Retinal pigment epithelial cell (primary cell): ENCODE data around the gene PDE4B.

ENCODE experiments used
- DNase-seq: peaks from one replicate; pipeline ENCODE4 v3.0.0-alpha.2; 2010; ENCODE audit warnings: low read depth
- H3K4me3 ChIP-seq: 2 replicates; pipeline ENCODE4 v1.5.1; 2011; ENCODE audit warnings: mild to moderate bottlenecking, low read length, control low read depth, moderate library complexity
- TF ChIP-seq, protein P1 (sequence below): conservative IDR thresholded peaks from 2 replicates; pipeline ENCODE4 v1.5.1; 2011; ENCODE audit warnings: low read depth, low read length, control low read depth, inconsistent platforms

PDE4B gene

DNA sequence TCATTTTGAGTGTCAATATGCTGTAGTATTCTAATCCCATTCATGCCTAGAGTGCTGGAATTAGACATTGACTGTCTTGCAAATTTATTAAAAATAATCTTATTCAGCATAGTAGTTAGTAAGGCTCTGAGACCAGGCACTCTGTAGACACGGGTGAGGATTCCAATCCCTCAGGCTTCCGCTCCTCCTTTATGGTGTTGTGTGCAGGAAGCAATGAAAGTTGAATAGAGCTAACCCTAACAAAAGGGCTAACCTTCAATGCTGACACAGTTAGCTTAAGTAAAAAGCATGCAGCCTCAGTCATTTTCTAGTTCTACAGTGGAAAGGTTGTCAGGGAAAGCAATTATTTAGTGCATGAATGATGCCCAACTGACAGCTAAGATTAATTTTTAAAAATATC, 541.6 kb downstream of the PDE4B start:
- TF ChIP-seq, protein P1, sequence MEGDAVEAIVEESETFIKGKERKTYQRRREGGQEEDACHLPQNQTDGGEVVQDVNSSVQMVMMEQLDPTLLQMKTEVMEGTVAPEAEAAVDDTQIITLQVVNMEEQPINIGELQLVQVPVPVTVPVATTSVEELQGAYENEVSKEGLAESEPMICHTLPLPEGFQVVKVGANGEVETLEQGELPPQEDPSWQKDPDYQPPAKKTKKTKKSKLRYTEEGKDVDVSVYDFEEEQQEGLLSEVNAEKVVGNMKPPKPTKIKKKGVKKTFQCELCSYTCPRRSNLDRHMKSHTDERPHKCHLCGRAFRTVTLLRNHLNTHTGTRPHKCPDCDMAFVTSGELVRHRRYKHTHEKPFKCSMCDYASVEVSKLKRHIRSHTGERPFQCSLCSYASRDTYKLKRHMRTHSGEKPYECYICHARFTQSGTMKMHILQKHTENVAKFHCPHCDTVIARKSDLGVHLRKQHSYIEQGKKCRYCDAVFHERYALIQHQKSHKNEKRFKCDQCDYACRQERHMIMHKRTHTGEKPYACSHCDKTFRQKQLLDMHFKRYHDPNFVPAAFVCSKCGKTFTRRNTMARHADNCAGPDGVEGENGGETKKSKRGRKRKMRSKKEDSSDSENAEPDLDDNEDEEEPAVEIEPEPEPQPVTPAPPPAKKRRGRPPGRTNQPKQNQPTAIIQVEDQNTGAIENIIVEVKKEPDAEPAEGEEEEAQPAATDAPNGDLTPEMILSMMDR: no peak
- no peak for DNase-seq
- H3K4me3 ChIP-seq: peak overlapping the region; percentile 65

DNA sequence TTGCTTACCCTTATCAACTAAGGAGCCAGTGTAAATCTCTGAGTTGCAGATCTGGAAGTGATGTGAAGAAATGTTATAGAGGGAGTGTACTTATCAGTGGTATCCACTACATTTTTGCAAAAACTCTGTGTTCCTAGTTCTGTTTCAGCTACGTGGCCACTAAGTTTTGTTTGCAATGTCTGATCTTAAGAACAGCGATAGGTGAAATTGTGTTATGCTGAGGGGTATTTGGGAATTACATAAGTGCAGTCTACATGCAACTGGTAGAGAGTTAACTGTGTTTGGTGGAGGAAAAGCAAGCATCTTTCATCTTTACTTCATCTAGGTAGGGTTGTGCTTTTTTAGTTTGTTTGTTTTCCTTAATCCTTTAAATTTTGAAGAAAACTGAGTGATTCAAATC, 542.4 kb downstream of the PDE4B start:
- H3K4me3 ChIP-seq: no peak overlapping the region
- no peak for DNase-seq
- TF ChIP-seq, protein P1: no peak

DNA sequence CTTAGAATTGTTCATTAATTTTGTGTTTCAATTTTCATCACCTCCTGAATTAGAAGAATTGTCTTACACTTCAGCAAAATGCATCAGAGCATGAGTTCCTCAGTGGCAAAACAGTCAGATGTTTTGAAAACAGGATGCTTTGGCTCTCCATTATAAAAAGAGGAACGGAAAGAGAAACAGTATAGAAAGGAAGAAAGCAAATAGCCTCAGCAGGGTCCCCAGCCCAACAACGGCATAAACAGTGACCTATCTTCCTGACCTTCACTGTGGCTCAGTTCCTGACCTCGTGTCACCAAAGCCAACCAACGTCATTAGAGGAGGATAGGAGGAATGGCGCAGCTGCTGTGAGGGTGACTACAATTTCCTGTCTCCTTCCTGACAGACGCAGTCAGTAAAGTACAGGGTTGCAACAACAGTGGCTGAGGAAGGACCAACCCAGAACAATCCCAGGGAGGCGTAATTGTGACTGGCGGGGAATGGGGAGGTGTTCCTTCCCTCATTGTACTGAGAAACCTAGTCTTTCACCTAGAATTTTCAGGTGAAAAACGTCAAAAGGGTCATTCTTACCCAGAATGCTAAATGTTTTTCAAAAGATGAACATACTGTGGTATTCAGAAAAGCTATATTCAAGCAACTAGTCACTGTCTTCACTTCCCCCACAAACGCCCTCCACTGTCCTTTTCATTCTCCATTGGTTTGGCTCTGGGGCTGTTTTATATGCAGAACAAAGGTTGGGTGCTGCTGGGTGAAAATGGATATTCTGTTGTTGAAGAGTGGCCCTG, 543.4 kb downstream of the PDE4B start:
- no peak overlapping the region for H3K4me3 ChIP-seq
- TF ChIP-seq, protein P1: no peak
- no peak for DNase-seq

DNA sequence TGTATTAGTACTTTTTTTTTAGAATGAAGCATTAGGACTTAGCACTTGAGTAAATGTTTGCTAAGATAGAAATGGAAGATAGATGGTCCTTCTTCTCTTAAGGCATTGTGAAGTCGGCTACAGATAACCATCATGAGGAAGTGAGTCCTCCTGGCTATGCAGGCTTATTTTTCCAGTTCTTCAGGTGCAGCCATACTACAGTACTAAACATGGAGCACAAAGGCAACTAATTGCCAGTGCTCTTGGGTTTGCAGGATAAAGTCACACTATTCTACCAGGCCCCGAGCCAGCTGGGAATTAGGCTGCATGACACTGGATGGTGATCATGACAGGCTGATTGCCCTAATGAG, 543.9 kb downstream of the PDE4B start:
- DNase-seq: no peak
- no peak overlapping the region for H3K4me3 ChIP-seq
- TF ChIP-seq, protein P1: no peak

DNA sequence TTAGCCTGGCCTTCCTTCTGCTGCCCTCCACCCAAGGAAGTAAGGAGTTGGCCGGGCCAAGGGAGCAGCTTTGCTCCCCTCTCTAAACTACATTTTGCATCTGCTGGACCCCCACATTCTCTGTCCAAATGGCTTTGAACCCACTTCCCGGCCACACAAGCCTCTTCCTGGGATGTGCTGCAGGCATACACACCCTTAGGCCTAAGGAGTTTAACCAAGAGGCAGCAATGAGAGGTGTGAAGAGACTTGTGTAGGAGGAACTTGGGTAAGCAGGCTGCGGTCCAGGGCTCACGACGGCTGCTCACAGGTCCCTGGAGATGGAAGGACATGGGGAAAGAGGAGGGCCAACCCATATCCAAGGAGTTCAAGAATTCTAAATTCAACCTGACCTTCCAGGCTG, 544.6 kb downstream of the PDE4B start:
- DNase-seq: no peak
- no peak overlapping the region for H3K4me3 ChIP-seq
- TF ChIP-seq, protein P1: no peak

DNA sequence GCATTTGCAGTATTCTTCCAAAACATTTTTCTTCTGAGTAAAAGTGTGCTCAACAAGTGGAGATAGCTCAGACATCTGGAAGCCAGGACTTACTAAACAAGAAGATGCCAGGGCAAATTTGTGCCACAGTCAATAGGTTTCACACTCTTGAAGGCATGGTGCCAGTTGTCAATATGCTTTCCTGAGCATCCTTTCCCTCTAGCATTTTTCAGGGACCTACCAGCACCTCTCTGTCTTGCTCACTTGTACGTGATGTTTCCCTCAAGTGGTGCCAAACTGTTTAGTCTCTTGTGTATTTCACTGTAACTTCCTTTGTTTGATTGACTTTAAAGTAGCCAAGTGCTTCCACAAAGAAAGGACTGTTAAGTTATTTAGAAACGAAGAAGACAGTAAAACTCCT, 547.2 kb downstream of the PDE4B start:
- DNase-seq: no peak
- TF ChIP-seq, protein P1: no peak
- no peak overlapping the region for H3K4me3 ChIP-seq

DNA sequence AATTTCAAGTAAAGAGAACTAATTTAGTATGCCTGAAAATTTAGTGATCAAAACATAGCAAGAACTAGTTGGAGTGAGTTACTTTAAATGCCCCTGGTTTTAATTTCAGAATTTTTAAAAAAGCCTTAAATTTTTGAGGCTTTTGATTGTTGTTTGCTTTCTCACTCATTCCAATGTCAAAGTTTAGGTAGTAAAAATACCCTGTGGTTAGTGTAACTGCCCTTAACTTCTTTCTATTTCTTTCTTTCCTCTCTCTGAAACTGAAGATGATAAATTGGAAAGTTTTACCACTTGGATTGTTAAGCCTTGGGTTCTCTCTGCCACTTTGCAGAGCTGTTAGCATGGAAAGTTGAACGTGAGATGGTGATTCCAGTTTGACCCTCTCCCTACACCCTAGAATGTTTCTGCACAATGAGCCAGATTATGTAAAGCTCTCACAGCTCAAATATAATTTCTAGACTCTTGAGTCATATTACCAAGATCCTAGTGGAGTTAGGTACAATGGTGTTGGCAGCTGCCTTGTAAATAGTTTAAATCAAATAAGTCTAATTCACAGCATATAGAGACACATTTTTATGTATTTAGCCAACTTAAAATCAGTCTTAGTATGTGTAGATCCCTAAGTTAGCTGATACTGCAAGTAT, 548.9 kb downstream of the PDE4B start:
- no peak for DNase-seq
- TF ChIP-seq, protein P1: no peak
- H3K4me3 ChIP-seq: no peak overlapping the region
